Osteoblast (primary cell): ENCODE data around the gene SOX4. TPM values are rescaled to one million over a fixed set of nuclear protein-coding genes. Genes with fewer than 3 reads are reported as not detected.

ENCODE experiments used
- DNase-seq: peaks from one replicate; pipeline ENCODE4 v3.0.0; 2011; ENCODE audit warnings: low spot score, mixed read lengths; ENCODE audit not compliant: insufficient read length; ENCODE audit errors: missing footprints
- H2AFZ ChIP-seq: 2 replicates; pipeline ENCODE4 v1.6.0; 2011; ENCODE audit warnings: mild to moderate bottlenecking, low read length
- H3K27ac ChIP-seq: 2 replicates; pipeline ENCODE4 v1.5.1; 2011; ENCODE audit warnings: mild to moderate bottlenecking, low read depth, low read length, moderate library complexity
- H3K27me3 ChIP-seq: 2 replicates; pipeline ENCODE4 v1.6.0; 2012; ENCODE audit warnings: mild to moderate bottlenecking, control low read depth, inconsistent platforms, low read length, moderate library complexity; ENCODE audit not compliant: insufficient read depth
- H3K36me3 ChIP-seq: 2 replicates; pipeline ENCODE4 v1.5.1; 2011; ENCODE audit warnings: mild to moderate bottlenecking, low read length, control low read depth, moderate library complexity; ENCODE audit not compliant: insufficient read depth
- H3K4me1 ChIP-seq: 2 replicates; pipeline ENCODE4 v1.5.1; 2011; ENCODE audit warnings: mild to moderate bottlenecking, low read length, control low read depth, moderate library complexity; ENCODE audit not compliant: insufficient read depth
- H3K4me2 ChIP-seq: 2 replicates; pipeline ENCODE4 v1.6.0; 2011; ENCODE audit warnings: mild to moderate bottlenecking, low read length; ENCODE audit not compliant: insufficient read depth
- H3K4me3 ChIP-seq: fragments of 200-600 bp; sonication (generic); 3 replicates; pipeline ENCODE4 v1.5.1; 2012; ENCODE audit warnings: mild to moderate bottlenecking, low read length, inconsistent platforms; ENCODE audit not compliant: insufficient read depth
- H3K79me2 ChIP-seq: 2 replicates; pipeline ENCODE4 v1.6.0; 2012; ENCODE audit warnings: mild to moderate bottlenecking, low read length, control low read depth, inconsistent platforms; ENCODE audit not compliant: insufficient read depth
- H3K9me3 ChIP-seq: 2 replicates; pipeline ENCODE4 v1.5.1; 2011; ENCODE audit warnings: low read depth, low read length, control low read depth
- H4K20me1 ChIP-seq: 2 replicates; pipeline ENCODE4 v1.6.0; 2012; ENCODE audit warnings: mild to moderate bottlenecking, low read length, control low read depth; ENCODE audit not compliant: insufficient read depth
- small RNA-seq: library from RNA; depleted of rRNA; stranded (forward); fragments of <200 nt; gene quantifications from one replicate; pipeline ENCODE3, GENCODE V24; 2012
- total RNA-seq: library from RNA; depleted of rRNA; stranded (reverse); fragments of >200 nt; gene quantifications from 2 replicates; pipeline ENCODE4 v1.2.3, GENCODE V29; 2012
- TF ChIP-seq, protein P1 (sequence below): IDR thresholded peaks from 2 replicates; pipeline ENCODE4 v1.5.1; 2011; ENCODE audit warnings: mild to moderate bottlenecking, low read depth, low read length, moderate library complexity; ENCODE audit errors: extremely low read depth

SOX4 gene
- total RNA-seq, 1 donor: 81.1 TPM

DNA sequence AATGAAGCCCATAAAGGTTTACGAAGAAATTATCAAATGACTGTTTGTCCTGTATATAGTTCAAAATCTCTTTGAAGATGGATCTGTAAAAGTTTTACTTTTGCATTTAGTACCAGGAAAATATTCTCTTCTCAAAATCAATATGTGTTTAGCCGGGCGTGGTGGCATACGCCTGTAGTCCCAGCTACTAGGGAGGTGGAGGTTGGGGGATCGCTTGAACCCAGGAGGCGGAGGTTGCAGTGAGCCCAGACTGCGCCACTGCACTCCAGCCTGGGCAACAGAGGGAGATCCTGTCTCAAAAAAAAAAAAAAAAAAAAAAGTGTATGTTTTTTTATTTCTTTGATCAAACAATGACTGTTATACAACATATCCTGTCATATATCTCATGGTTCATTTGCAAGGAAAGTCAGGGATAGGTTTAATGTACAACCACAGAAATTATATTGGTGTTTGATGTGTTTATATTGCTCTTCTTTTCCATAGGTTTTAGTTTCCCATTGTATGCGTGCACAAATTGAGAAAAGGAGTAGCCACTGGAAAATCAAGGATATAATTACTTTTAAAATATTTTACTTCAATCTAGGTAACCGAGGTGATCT is 40.1 kb downstream of the SOX4 start:
- Histone ChIP-seq H3K27me3 (no peaks in the 10 kb centered on the region), H3K9me3 (no peaks in the 10 kb centered on the region), H3K4me3 (no peak overlapping the region), H3K4me2 (no peak overlapping the region), H3K36me3 (no peaks in the 10 kb centered on the region), H3K79me2 (no peaks in the 10 kb centered on the region), H2AFZ (peak overlapping the region; percentile 64), H4K20me1 (no peaks in the 10 kb centered on the region), H3K4me1 (peaks cover 24% of the 10 kb centered on the region), H3K27ac (peak overlapping the region; percentile 92)
- DNase-seq: no peak
- TF ChIP-seq, protein P1, sequence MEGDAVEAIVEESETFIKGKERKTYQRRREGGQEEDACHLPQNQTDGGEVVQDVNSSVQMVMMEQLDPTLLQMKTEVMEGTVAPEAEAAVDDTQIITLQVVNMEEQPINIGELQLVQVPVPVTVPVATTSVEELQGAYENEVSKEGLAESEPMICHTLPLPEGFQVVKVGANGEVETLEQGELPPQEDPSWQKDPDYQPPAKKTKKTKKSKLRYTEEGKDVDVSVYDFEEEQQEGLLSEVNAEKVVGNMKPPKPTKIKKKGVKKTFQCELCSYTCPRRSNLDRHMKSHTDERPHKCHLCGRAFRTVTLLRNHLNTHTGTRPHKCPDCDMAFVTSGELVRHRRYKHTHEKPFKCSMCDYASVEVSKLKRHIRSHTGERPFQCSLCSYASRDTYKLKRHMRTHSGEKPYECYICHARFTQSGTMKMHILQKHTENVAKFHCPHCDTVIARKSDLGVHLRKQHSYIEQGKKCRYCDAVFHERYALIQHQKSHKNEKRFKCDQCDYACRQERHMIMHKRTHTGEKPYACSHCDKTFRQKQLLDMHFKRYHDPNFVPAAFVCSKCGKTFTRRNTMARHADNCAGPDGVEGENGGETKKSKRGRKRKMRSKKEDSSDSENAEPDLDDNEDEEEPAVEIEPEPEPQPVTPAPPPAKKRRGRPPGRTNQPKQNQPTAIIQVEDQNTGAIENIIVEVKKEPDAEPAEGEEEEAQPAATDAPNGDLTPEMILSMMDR: no peak

GRCh38 chr6:21634582-21634981 is 41.0 kb downstream of the SOX4 start:
- H3K4me3 ChIP-seq: no peak overlapping the region
- H3K36me3 ChIP-seq: no peaks in the 10 kb centered on the region
- peak overlapping the region; percentile 92 for H3K27ac ChIP-seq
- no peaks in the 10 kb centered on the region for H4K20me1 ChIP-seq
- peak; percentile 91 for DNase-seq
- H3K4me2 ChIP-seq: peak overlapping the region; percentile 64
- H2AFZ ChIP-seq: peak overlapping the region; percentile 48
- TF ChIP-seq, protein P1: no peak
- no peaks in the 10 kb centered on the region for H3K9me3 ChIP-seq
- no peaks in the 10 kb centered on the region for H3K79me2 ChIP-seq
- H3K4me1 ChIP-seq: peaks cover 24% of the 10 kb centered on the region
- no peaks in the 10 kb centered on the region for H3K27me3 ChIP-seq

DNA sequence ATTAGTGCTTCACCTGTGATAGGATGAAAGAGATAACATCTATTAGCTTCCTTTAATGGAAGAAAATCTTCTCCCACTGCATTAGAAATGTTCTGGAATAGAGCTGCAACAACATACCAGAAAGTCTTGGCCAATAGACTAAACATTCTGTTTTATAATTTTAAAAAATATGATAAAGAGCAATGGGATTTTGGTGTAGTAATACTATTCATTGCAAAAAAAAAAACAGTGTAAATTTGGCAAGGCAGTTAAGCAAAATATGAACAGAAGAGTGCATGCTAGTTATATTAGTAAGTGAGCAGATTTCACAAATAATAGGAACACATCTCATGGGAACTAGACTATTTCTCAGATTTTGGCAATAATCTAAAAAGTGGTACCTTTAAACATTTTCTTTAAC is 43.3 kb downstream of the SOX4 start:
- Histone ChIP-seq H3K36me3 (no peaks in the 10 kb centered on the region), H3K4me3 (no peak overlapping the region), H3K9me3 (no peaks in the 10 kb centered on the region), H3K27ac (peak overlapping the region; percentile 56), H3K4me2 (no peak overlapping the region), H3K27me3 (no peaks in the 10 kb centered on the region), H2AFZ (no peak overlapping the region), H3K4me1 (peaks cover 24% of the 10 kb centered on the region), H3K79me2 (no peaks in the 10 kb centered on the region), H4K20me1 (no peaks in the 10 kb centered on the region)
- TF ChIP-seq, protein P1: no peak
- no peak for DNase-seq

DNA sequence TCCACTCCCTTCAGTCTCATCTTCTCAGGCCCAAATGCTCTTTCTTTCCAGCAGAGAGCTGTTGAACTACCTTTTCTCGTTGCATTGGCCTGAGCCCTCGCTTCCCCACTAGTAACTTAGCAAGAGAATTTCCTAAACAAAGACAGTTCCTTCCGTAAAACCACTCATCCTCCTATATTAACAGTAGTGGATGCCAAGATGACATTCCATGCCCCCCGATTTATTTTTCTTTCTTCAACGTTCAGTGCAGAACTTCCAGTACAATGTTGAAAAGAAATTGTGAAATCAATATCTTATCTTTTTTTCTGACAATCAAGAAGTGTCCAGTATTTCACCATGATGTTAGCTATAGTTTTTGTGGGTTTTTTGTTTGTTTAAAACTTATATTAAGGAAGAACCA is 45.8 kb downstream of the SOX4 start:
- H3K4me2 ChIP-seq: no peak overlapping the region
- no peaks in the 10 kb centered on the region for H3K36me3 ChIP-seq
- no peaks in the 10 kb centered on the region for H3K79me2 ChIP-seq
- peaks cover 19% of the 10 kb centered on the region for H3K4me1 ChIP-seq
- TF ChIP-seq, protein P1: no peak
- no peak for DNase-seq
- H4K20me1 ChIP-seq: no peaks in the 10 kb centered on the region
- no peak overlapping the region for H2AFZ ChIP-seq
- H3K4me3 ChIP-seq: no peak overlapping the region
- H3K27me3 ChIP-seq: no peaks in the 10 kb centered on the region
- H3K27ac ChIP-seq: no peak overlapping the region
- no peaks in the 10 kb centered on the region for H3K9me3 ChIP-seq

Small RNA genes lying within 50 kb of the gene (small RNA-seq; reads per million reads assigned to genes)
- not detected for gene BOLA2P3
